Activated CD8-positive, alpha-beta memory T cell treated with anti-CD3 and anti-CD28 coated beads, Interleukin-2, amount 50 U/mL, for 1 hour (primary cell): Measurements from ENCODE around the gene NKRF.

Experiments used
- DNase-seq: peaks from one replicate; pipeline ENCODE4 v3.0.0-alpha.2; 2020; ENCODE audit errors: extremely low read depth

The NKRF gene

DNA sequence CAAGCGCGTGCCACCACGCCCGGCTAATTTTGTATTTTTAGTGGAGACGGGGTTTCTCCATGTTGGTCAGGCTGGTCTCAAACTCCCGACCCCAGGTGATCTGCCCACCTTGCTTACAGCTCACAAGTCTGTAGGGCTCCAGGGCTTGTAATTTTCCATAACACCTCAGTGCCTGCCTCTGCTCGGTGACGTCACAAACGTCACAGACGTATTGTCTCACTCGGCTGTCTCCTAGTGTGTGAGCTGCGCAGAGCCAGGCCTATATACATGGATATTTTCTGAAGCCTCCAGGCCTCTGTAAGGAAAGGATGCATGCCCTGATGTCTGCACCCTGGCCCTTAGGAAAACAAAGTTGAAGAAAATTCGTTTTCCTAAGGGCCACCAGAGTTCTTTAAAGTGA lies 8.6 kb upstream of the NKRF start:
- DNase-seq, result no peak

DNA sequence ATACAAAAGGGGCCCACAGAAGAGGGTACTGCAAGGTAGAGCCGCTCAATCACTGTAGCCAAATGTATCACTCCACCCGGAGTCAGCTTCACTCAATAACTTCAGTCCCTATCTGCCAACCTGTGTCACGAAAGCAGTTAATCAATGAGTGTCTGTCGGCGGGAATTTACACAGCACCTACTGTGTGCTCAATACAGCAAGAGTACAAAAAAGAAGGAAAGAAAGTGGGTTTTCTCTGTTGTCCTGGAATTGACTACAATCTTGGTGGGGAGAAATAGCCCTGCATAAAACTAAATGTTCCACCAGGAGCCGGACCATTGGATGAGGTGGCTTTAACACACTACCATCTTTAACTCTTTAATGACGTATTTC lies 780 bp upstream of the NKRF start:
- DNase-seq, result no peak

DNA sequence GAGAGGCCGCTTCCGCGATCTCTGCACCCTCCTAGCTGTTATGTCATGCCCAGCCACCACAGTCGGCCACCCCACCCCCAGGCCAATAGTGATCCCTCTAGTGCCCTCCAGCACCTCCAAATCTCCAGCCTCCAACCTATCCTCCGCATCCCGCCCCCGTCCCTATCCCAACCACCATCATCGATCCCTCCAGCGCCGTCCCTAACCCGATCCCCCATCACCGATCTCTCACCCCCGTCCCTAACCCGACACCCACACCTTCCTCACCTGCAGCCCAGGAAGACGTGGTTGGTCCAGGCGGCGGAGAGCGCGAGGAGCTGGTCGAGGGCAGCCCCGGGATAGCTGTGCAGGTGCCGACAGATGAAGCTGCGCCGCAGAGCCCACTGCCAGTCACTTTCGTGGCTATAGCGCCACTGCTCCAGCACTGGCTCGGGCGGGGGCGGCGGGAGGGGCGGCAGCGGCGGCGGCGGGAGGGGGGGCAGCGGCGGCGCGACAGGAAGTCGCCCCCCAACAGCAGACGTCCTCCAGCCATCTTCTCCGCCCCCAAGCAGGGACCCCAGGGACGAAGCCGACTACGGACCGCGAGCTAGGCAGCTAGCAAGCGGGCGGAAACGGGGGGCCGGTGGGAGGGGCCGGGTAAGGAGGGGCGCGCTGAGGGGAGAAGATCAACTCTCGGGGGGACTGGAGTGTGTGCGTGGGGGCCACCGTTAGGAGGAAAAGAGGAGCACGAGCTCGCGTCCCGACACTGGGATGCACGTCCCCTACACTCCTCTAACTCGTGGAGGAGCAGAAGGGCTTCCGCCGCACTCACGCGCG lies 552 bp downstream of the NKRF start:
- DNase-seq, result peak; percentile 13

DNA sequence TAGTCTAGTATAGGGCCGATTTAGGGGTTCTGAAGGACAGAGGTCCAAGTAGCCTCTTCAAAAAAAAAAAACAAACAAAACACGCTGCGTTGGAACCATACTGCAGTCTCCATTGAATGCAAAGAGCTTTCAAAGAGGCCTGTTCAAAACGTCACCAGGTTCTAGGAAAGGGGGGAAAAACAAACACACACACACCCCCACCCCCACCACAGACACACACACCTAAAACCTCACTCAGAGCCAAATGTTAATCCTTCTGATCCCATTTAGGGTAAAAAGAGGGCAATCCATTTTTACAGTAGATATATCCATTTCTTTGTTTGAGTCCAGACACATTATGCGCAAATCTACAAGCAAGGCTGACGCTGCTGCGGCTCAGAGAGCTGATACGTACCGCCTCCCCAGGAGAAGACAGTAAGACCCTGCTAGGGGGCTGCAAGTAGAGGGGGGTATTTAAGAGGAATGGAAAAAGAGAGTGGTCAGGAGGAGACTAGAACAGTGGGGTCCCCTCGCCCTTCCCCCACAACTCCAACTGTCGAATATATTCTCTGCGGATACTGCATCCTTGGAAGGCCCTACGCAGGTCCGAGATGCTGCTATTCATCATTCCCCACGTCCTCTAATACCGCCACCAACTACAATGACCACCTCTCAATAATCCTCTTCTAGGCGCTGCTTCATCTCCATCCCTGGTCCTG lies 1.3 kb downstream of the NKRF start:
- DNase-seq, result no peak

DNA sequence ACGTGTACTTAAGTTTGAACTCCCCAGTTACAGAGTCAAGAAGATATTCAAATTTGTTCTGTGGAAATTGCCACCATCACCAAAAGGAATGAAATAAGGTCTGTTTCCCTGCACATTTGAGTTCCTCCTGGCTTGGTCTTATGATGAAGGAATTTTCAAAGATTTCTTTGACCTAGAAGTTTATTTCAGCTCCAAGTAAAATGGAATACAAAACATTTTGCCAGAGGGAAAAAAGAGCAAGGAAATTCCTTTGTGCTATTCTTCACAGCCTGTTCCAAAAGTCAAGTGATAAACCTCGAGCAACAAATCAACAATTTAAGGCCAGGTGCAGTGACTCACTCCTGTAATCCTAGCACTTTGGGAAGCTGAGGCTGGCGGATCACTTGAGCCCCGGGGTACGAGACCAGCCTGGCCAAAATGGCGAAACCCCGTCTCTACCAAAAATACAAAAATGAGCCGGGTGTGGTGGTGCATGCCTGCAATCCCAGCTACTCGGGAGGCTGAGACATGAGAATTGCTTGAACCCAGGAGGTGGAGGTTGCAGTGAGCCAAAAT lies 3.4 kb downstream of the NKRF start:
- DNase-seq, result no peak

DNA sequence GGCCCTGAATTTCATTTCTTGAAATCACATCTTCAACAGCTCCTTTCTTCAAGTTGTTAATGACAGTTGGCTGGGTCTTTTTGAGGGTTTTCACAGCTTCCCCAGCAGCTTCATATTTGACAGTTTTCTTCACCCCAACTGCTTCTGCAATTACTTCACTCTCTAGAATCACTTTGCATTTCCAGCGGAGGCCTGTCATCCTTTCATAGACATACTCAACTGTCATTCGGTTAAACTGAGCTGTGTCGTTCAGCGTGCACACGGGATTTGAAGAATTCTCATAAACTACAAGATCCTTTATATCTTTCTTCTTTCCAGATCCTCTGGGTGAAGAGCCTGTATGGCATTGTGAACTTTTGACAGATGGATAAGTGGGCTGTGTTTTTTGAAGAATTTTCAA lies 16.4 kb downstream of the NKRF start:
- DNase-seq, result no peak

DNA sequence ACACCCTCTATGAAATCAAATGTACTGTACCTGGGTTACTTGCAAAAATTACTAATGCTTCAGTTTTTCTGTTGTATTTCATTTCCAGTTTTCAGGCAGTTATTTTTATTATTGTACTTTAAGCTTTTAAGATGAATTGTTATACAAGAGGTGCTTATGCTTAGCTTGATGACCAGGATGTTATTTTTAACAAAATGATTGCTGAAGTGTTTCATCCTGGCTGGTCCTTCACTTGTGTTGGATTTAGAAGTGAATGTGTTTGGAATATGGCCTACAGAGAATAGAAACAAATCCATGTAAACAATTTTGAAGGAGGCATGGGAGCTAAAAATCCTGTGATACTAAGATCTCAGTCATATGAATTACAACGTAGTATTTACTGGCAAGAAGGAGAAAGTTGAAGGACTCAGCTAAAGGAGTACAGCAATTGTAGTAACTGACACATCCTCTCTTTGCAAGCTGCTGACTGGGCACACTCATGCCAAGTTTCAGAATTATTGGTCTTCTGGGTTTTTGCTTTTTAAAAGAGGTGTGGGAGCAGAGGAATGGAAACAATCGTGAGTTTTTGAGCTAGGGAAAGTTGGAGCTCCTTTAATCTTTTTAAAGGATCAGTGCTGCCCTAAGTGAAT lies 22.7 kb downstream of the NKRF start:
- no peak for DNase-seq

DNA sequence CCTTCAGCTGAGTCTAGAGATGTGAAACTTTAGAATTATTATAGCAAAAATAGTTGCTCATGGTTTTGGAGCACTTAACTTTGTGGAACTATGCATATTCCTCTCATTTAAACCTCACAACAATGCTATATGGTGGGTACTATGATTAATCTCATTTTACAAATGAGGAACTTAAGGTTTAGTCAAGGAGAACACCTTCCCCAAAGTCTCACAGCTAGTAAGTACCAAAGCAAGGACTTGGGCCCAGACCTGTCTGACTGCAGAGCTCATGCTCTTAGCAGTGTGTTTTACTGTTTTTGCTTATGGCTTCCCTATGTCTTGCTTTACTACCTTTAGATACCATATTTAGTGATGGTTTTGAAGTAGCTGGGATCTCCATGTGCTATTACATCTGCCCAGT lies 26.8 kb downstream of the NKRF start:
- no peak for DNase-seq

DNA sequence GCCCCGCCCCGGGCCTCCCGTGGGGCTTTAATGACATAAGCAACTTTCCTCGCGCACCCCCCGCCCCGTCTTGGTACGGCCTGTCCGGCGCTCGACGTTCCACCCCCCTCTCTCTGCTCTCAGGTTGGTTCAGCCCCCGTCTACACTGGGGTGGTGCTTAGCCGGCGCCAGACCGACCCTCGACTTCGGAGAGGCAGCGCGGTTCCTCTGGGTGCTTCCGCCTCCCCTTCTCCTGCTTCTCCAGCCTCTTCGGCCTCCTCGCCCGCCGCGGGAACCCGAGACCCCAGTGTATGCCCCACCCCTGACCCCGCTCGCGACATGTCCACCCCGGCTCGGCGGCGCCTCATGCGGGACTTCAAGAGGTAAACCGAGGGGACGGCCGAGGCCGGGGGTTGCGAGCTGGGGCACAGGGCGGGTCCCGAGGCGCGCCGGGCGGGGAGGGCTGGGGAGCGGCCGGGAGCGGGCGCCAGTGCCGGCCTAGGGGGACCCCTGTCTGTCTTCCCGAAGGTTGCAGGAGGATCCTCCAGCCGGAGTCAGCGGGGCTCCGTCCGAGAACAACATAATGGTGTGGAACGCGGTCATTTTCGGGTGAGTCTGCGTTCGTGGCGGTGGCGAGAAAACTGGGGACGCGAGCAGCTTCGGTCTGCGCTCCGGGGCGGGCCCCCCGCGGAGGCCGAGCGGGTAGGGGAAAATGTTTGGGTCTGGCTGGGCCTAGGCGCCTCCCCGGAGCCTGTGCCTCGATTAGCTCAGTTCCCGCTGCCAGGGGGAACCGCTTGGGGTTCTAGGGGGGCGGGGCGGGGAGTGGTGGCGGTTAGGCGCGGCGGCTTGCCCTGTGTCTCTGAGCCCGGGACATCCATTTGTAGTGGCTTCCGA lies 31.6 kb downstream of the NKRF start, which contains the start of gene UBE2A:
TSS of gene UBE2A (plus strand) at position 170 of the 873 bp plus-strand sequence. CDS start at position 319, 149 bp downstream.
- peak; percentile 75 for DNase-seq

DNA sequence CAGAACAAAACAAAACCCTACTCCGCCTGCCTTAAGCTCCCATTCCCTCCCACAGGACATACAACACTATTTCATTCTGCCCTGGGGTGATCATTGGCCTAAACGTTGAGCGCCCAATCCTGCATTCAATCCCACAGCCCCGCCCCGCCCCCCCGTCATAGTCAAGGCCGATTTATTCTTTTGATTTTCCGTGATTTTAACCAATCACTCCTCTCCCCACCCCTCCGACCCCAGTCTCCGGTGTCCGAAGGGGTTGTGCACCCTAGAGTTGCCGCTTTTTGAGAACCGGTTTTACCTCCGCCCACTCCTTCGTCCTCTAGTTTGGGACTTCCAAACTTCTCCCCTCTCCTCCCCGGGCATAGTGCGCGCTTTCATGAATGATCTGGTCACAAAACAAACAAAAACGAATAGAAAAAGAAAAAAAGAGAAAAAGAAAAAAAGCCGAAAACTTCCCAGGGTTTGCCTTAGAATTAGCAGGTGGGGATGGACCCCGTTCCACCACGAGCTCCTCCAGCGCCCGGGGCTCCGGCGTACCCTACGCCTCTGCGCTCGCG lies 32.3 kb downstream of the NKRF start:
- DNase-seq, result no peak

DNA sequence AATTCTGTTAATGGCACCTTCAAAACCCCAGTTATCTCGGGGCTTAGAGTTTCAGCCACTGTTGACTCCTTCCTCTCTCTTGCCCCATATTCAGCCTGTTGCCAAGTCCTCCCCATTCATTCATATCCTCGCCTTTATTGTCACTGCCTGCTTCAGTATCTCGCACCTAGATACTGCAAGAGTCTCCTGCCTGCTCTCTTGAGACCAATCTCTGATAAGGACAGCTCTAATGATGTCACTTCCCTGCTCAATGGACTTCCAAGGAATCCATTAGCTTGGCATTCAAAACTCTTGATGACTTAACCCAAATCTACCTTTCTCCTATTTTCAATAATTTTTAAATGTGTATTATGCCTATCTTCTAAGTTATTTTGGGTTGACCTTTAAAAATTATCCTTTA lies 33.0 kb downstream of the NKRF start:
- DNase-seq, result no peak

DNA sequence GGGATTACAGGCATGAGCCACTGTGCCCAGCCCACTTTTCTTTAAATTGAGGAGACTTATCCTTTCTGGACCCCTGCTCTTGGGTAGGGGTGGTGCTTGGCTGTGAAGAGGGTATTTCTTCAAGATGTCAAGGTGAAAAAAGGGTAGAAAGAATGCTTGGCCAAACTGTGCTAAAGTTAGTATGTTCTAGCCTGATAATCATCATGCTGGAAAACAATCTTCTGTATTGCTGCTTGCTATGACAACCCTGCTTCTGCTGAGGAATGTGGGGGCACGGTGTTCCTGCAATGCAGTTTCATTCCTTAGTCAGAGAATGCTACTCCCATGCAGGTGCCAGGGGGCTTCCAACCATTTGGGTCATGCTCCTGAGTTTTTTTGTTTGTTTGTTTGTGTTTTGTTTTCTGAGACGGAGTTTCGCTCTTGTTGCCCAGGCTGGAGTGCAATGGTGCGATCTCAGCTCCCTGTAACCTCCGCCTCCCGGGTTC lies 35.8 kb downstream of the NKRF start:
- DNase-seq, result no peak

DNA sequence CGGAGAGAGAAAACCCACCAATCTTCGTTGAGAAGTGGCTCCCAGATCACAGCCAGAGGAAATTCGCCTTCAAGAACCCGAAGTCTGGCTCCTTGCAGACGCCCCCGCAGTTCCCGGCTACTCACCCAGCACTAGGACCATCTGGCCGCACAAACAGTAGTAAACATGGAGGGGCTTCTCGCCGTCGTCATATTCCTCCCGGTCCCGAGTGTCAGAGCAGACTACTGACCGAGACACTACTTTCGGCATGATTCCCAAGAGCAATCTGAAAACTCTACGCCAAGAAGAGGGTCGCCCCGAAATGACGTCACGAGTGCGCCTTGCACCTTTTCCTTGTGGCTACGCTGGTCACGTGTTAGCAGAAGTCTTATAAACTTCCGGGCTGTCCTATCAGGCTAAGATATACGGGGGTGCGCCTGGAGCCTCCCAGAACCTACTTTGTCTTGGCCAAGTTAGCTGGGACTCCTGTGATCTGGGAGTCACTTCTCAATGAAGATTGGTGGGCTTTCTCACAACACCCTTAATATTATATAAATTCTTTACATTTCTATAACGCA lies 41.0 kb downstream of the NKRF start, which contains the start of gene STEEP1:
TSS of gene STEEP1 (minus strand) at position 303 of the 557 bp plus-strand sequence. CDS start at position 249, 54 bp downstream.
- DNase-seq, result peak; percentile 71

DNA sequence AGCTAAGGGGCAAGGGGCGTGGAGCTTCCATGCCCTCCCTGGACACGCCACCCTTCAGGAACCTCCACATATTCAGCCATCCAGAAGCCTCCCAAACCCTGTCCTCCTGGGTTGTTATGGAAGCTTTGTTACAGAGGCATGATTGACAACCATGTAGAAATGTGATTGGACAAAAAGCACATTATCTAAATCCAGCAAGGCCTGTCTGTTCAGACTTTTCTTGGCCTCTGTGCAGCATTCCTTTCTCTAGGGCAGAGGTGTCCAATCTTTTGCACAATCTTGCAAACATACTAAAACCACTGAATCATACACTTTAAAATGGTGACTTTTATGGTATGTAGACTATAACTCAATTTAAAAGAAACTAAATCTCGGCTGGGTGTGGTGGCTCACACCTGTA lies 53.7 kb downstream of the NKRF start:
- DNase-seq, result no peak

DNA sequence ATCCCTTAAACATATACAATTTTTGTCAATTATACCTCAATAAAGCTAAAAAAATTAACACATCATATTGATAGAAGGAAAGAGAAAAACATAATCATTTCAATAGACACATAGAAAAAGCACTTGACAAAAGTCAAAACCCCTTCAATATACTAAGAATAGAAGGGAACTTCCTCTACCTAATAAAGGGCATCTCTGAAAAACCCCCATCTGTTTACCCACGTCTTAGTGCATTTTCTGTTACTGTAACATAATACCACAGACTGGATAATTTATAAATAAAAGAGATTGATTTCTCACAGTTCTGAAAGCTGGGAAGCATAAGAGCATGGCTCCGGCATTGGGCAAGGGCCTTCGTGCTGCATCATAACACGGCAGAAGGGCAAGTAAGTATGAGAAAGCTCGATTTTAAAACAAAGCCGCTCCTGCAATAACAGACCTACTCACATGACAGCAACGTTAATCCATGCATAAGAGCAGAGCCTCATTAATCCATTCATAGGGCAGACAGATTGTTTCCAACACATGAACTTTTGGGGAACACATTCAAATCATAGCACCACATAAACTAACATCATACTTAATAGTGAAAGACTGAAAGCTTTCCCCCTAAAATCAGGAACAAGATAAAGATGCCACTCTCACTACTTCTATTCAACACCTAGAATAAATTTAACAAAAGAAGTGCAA lies 56.8 kb downstream of the NKRF start:
- DNase-seq, result no peak

DNA sequence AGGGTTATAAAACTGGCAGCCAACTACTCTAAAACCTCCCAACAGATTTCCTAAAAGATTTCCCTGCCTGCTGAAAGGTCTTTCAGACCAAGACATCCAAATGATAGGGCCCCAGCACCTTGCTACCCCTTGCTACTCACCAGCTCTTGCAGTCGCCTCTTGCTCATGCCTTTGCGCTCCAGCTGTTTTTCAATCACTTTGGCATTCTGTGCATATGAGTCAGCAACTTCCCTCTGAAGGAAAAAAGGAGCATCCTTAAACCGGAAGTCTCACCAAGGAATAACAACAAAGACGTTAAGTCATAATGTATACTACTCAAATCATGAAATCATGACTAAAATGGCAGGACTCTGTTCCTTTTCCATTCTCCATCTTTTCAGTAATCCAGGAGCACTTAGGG lies 65.0 kb downstream of the NKRF start:
- DNase-seq, result no peak

DNA sequence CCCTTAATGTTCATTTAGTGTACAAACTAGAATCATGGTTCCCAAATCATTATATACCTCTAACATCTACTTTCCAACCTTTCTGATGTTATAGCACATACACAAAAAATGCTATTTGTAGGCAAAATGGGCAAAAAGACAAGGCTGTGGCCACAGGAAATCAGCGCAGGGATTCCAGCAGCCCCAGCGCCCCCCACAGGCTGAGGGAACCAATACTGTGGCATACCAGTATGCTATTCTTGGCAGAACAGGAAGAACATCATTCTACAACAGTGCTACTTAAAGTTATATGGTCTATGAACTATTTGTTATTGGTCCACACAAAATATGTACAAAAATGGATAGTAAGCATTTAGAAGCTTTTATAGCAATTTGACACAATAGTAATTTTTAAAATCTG lies 66.4 kb downstream of the NKRF start:
- no peak for DNase-seq
